ENCODE results near the gene SLCO3A1.

The SLCO3A1 gene

GRCh38 chr15:91860498-91860897 lies 7.0 kb downstream of the SLCO3A1 start:
- DNase-seq (ENCODE audit: low read depth in 2 of 3, low spot score in 2 of 3), result no peak

- no peak for DNase-seq (ENCODE audit: low read depth in 2 of 3, low spot score in 2 of 3)
Observed at GRCh38 chr15:91861223-91861622, 7.7 kb downstream of the SLCO3A1 start.

GRCh38 chr15:91862891-91863504 lies 9.5 kb downstream of the SLCO3A1 start:
- DNase-seq (ENCODE audit: low read depth in 2 of 3, low spot score in 2 of 3), result no peak

- no peak for DNase-seq (ENCODE audit: low read depth in 2 of 3, low spot score in 2 of 3)
Observed at GRCh38 chr15:91863621-91864255, 10.2 kb downstream of the SLCO3A1 start.

GRCh38 chr15:91864664-91865063 lies 11.2 kb downstream of the SLCO3A1 start:
- no peak for DNase-seq (ENCODE audit: low read depth in 2 of 3, low spot score in 2 of 3)

- no peak for DNase-seq (ENCODE audit: low read depth in 2 of 3, low spot score in 2 of 3)
Observed at GRCh38 chr15:91865486-91865885, 12.0 kb downstream of the SLCO3A1 start.

- no peak for DNase-seq (ENCODE audit: low read depth in 2 of 3, low spot score in 2 of 3)
Observed at GRCh38 chr15:91865950-91866349, 12.4 kb downstream of the SLCO3A1 start.

GRCh38 chr15:91866371-91866905 lies 12.9 kb downstream of the SLCO3A1 start:
- DNase-seq (ENCODE audit: low read depth in 2 of 3, low spot score in 2 of 3), result no peak

GRCh38 chr15:91866971-91867372 lies 13.5 kb downstream of the SLCO3A1 start:
- DNase-seq (ENCODE audit: low read depth in 2 of 3, low spot score in 2 of 3), result no peak

- DNase-seq (ENCODE audit: low read depth in 2 of 3, low spot score in 2 of 3), result no peak
Observed at GRCh38 chr15:91867581-91868026, 14.1 kb downstream of the SLCO3A1 start.

GRCh38 chr15:91870876-91871537 lies 17.5 kb downstream of the SLCO3A1 start:
- DNase-seq (ENCODE audit: low read depth in 2 of 3, low spot score in 2 of 3), result no peak

GRCh38 chr15:91871837-91872236 lies 18.3 kb downstream of the SLCO3A1 start:
- DNase-seq (ENCODE audit: low read depth in 2 of 3, low spot score in 2 of 3), result no peak

- DNase-seq (ENCODE audit: low read depth in 2 of 3, low spot score in 2 of 3), result no peak
Observed at GRCh38 chr15:91872356-91873137, 19.0 kb downstream of the SLCO3A1 start.

- no peak for DNase-seq (ENCODE audit: low read depth in 2 of 3, low spot score in 2 of 3)
Observed at GRCh38 chr15:91873138-91873536, 19.6 kb downstream of the SLCO3A1 start.

- no peak for DNase-seq (ENCODE audit: low read depth in 2 of 3, low spot score in 2 of 3)
Observed at GRCh38 chr15:91874171-91874570, 20.7 kb downstream of the SLCO3A1 start.

- no peak for DNase-seq (ENCODE audit: low read depth in 2 of 3, low spot score in 2 of 3)
Observed at GRCh38 chr15:91874992-91875660, 21.6 kb downstream of the SLCO3A1 start.

- DNase-seq (ENCODE audit: low read depth in 2 of 3, low spot score in 2 of 3), result no peak
Observed at GRCh38 chr15:91876187-91876586, 22.7 kb downstream of the SLCO3A1 start.

- DNase-seq (ENCODE audit: low read depth in 2 of 3, low spot score in 2 of 3), result no peak
Observed at GRCh38 chr15:91878319-91878870, 24.9 kb downstream of the SLCO3A1 start.

GRCh38 chr15:91879158-91879557 lies 25.6 kb downstream of the SLCO3A1 start:
- DNase-seq (ENCODE audit: low read depth in 2 of 3, low spot score in 2 of 3), result no peak

- no peak for DNase-seq (ENCODE audit: low read depth in 2 of 3, low spot score in 2 of 3)
Observed at GRCh38 chr15:91880373-91880772, 26.9 kb downstream of the SLCO3A1 start.
